Measurements from ENCODE around the gene ARHGAP1. TPM values are rescaled to one million over a fixed set of nuclear protein-coding genes. Genes with fewer than 3 reads are reported as not detected.
"Not testable (repeated sequence)": the region's sequence is repeated elsewhere in the genome, so short reads cannot be mapped to it uniquely, and the experiment has no call there.

Gene ARHGAP1
- total RNA-seq, 1 experiment from 2014 or later: 16.1 TPM

DNA sequence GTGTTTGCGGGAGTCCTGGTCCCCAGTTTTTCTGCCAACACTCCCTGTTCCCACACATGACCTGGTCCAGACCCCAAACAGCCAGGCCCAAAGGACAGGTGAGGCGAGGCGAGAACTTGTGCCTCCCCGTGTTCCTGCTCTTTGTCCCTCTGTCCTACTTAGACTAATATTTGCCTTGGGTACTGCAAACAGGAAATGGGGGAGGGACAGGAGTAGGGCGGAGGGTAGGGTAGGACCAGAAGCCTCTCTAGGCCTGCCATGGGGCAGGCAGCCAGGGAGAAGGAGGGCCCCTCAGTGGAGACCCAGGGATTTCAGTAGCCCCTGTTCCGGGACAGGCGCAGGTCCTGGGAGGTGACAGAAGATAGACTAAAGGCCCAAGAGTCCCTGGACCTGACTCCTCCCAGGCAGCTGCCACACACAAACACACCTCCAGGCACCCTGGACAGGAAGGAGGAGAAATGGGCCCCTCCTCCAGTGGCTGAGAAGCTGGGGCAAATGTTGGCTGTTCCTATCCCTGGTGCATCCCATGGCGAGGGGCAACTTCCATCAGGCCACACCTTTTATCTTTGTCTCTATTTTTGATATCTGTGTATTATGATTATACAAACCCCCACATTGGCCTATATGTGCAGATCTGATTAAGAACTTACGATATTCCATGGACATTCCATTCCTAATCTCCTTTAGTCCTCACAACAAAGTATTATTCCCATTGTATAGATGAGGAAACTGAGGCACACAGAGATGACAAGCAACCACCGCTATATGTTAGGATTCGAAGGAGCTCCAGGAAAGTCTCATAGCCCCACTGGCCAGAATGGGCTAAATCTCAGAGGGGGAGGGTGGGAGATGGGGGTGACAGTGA, 18.0 kb upstream of the ARHGAP1 start:
- peak; percentile 61 for DNase-seq
- intact Hi-C loops (cut with micrococcal nuclease): no loop called here
- TF ChIP-seq EZH2phosphoT487 (IDR thresholded peaks at IDR 0.05; ENCODE audit: borderline replicate concordance, low read length) (no peak), EZH2 (IDR thresholded peaks at IDR 0.05; ENCODE audit: low read length, unreplicated experiment) (no peak)
- TF ChIP-seq, protein P1, sequence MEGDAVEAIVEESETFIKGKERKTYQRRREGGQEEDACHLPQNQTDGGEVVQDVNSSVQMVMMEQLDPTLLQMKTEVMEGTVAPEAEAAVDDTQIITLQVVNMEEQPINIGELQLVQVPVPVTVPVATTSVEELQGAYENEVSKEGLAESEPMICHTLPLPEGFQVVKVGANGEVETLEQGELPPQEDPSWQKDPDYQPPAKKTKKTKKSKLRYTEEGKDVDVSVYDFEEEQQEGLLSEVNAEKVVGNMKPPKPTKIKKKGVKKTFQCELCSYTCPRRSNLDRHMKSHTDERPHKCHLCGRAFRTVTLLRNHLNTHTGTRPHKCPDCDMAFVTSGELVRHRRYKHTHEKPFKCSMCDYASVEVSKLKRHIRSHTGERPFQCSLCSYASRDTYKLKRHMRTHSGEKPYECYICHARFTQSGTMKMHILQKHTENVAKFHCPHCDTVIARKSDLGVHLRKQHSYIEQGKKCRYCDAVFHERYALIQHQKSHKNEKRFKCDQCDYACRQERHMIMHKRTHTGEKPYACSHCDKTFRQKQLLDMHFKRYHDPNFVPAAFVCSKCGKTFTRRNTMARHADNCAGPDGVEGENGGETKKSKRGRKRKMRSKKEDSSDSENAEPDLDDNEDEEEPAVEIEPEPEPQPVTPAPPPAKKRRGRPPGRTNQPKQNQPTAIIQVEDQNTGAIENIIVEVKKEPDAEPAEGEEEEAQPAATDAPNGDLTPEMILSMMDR (conservative IDR thresholded peaks at IDR 0.05; ENCODE audit: low read depth, low read length): no peak
- no peaks in the 10 kb centered on the region for H3K27me3 ChIP-seq (ENCODE audit: low read length)
- H3K4me2 ChIP-seq (ENCODE audit: low read length): peak overlapping the region; percentile 47
- no peaks in the 10 kb centered on the region for H3K9me3 ChIP-seq (ENCODE audit: low read length)
- CTCF ChIA-PET: no interaction called here
- H3K79me2 ChIP-seq (ENCODE audit: low read length): no peaks in the 10 kb centered on the region
- H2AFZ ChIP-seq (ENCODE audit: low read length): peak overlapping the region; percentile 63; the same call in 1 of the 2 replicates
- no peak overlapping the region for H3K4me3 ChIP-seq (ENCODE audit: low read length)
- ATAC-seq: peak; percentile 89
- no peaks in the 10 kb centered on the region for H4K20me1 ChIP-seq (ENCODE audit: low read length)
- no peaks in the 10 kb centered on the region for H3K9me2 ChIP-seq (replicated peaks; ENCODE audit: low read length)
- no peaks in the 10 kb centered on the region for H3K36me3 ChIP-seq (ENCODE audit: low read depth, low read length)
- no peaks in the 10 kb centered on the region for H3F3A ChIP-seq (ENCODE audit: low read length, unreplicated experiment)
- no TSS peak for BruUV-seq (replicated peaks)
- POLR2A ChIA-PET (ENCODE audit: unreplicated experiment): no interaction called here
- H3K27ac ChIP-seq (ENCODE audit: low read length): peak overlapping the region; percentile 8
- no peak overlapping the region for H3K9ac ChIP-seq (ENCODE audit: low read length)
- H3K4me1 ChIP-seq (ENCODE audit: insufficient read depth, low read length): peaks cover 23% of the 10 kb centered on the region

DNA sequence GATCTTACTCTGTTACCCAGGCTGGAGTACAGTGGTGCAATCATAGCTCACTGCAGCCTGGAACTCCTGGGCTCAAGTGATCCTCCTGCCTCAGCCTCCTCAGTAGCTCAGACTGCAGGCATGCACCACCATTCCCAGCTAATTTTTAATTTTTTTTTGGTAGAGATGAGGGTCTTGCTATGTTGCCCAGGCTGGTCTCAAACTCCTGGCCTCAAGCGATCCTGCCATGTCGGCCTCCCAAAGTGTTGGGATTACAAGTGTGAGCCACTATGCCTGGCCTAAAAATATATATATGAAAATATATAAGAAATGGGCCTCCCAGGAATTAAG, 17.4 kb upstream of the ARHGAP1 start:
- H4K20me1 ChIP-seq (ENCODE audit: low read length); POLR2A ChIA-PET (ENCODE audit: unreplicated experiment); H3K36me3 ChIP-seq (ENCODE audit: low read depth, low read length); DNase-seq; H3K79me2 ChIP-seq (ENCODE audit: low read length); H3K9me2 ChIP-seq (replicated peaks; ENCODE audit: low read length); BruUV-seq (replicated peaks); H3K4me3 ChIP-seq (ENCODE audit: low read length); intact Hi-C loops (cut with micrococcal nuclease); CTCF ChIA-PET; H3K27me3 ChIP-seq (ENCODE audit: low read length); H3F3A ChIP-seq (ENCODE audit: low read length, unreplicated experiment); H3K9me3 ChIP-seq (ENCODE audit: low read length); H3K9ac ChIP-seq (ENCODE audit: low read length); ATAC-seq: not testable (repeated sequence)
- H3K4me1 ChIP-seq (ENCODE audit: insufficient read depth, low read length): peaks cover 23% of the 10 kb centered on the region
- 0 out of 2 replicates have a peak overlapping the region, but pooled peaks have one; percentile 47 for H3K4me2 ChIP-seq (ENCODE audit: low read length)
- H3K27ac ChIP-seq (ENCODE audit: low read length): peak overlapping the region; percentile 8; the same call in 1 of the 2 replicates
- H2AFZ ChIP-seq (ENCODE audit: low read length): 0 out of 2 replicates have a peak overlapping the region, but pooled peaks have one; percentile 63

DNA sequence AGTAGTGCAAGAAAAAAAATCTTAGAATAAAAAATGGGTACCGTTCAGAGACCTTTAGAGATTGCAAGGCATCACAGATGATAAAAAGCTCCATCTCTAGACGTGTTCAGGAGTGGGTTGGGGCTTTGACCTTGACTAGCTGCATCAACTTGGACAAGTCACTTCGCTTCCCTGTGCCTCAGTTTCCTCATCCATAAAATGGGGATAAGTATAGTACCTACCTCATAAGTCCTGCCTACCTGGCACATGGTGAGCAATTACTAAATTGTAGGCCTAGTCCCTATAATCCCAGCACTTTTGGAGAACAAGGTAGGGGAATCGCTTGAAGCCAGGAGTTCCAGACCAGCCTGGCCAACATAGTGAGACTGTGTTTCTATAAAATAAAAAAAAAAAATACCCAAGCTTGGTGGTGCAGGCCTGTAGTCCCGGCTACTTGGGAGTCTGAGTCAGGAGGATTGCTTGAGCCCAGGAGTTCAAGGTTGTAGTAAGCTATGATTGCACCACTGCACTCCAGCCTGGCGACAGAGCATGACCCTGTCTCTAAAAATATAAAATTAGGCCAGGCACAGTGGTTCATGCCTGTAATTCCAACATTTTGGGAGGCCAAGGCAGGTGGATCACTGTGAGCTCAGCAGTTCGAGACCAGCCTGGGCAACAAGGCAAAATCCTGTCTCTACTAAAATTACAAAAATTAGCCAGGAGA, 12.6 kb upstream of the ARHGAP1 start:
- TF ChIP-seq EZH2 (IDR thresholded peaks at IDR 0.05; ENCODE audit: low read length, unreplicated experiment) (no peak), EZH2phosphoT487 (IDR thresholded peaks at IDR 0.05; ENCODE audit: borderline replicate concordance, low read length) (no peak)
- TF ChIP-seq, protein P1 (conservative IDR thresholded peaks at IDR 0.05; ENCODE audit: low read depth, low read length): no peak
- H3K27me3 ChIP-seq (ENCODE audit: low read length): no peaks in the 10 kb centered on the region
- no peaks in the 10 kb centered on the region for H3K9me2 ChIP-seq (replicated peaks; ENCODE audit: low read length)
- no peaks in the 10 kb centered on the region for H3F3A ChIP-seq (ENCODE audit: low read length, unreplicated experiment)
- no peak overlapping the region for H3K4me3 ChIP-seq (ENCODE audit: low read length)
- H3K4me1 ChIP-seq (ENCODE audit: insufficient read depth, low read length): peaks cover 16% of the 10 kb centered on the region
- ATAC-seq (no peak), DNase-seq (no peak)
- no peak overlapping the region for H3K4me2 ChIP-seq (ENCODE audit: low read length)
- no peaks in the 10 kb centered on the region for H3K79me2 ChIP-seq (ENCODE audit: low read length)
- no peak overlapping the region for H2AFZ ChIP-seq (ENCODE audit: low read length)
- no peak overlapping the region for H3K27ac ChIP-seq (ENCODE audit: low read length)
- no peaks in the 10 kb centered on the region for H3K9me3 ChIP-seq (ENCODE audit: low read length)
- CTCF ChIA-PET: no interaction called here
- POLR2A ChIA-PET (ENCODE audit: unreplicated experiment): no interaction called here
- H4K20me1 ChIP-seq (ENCODE audit: low read length): no peaks in the 10 kb centered on the region
- no peaks in the 10 kb centered on the region for H3K36me3 ChIP-seq (ENCODE audit: low read depth, low read length)
- H3K9ac ChIP-seq (ENCODE audit: low read length): no peak overlapping the region
- no TSS peak for BruUV-seq (replicated peaks)
- intact Hi-C loops (cut with micrococcal nuclease): no loop called here

Measured in PC-3 (cell line).